Endothelial cell of umbilical vein (primary cell): ENCODE results near the gene ZSCAN29. TPM values are rescaled to one million over a fixed set of nuclear protein-coding genes. Genes with fewer than 3 reads are reported as not detected.
A peak's percentile ranks its signal among the peaks of the same experiment; 100 is the strongest.

Experiments used
- Bru-seq: library from RNA; stranded (reverse); fragments of 400-500 nt; gene quantifications from one replicate; lab custom pipeline; 2021; lab: Mats Ljungman, UMichigan
- BruChase-seq, 2 experiments: library from RNA; stranded (reverse); fragments of 400-500 nt; gene quantifications; one replicate each; lab custom pipeline; 2021; lab: Mats Ljungman, UMichigan
- BruUV-seq: library from RNA; stranded (reverse); fragments of 400-500 nt; replicated peaks from 2 replicates; lab custom pipeline; 2021; lab: Mats Ljungman, UMichigan
- CTCF ChIA-PET: fragments of 300-600, 350-600 bp; sonication (Branson Sonifier 250); formaldehyde crosslinking; loops from one replicate; lab custom pipeline; 2021; ENCODE audit warnings: antibody characterized with exemption, inconsistent platforms; lab: Charles Lee
- POLR2A ChIA-PET: fragments of 300-600, 350-600 bp; sonication (Branson Sonifier 250); formaldehyde crosslinking; loops from one replicate; lab custom pipeline; 2021; ENCODE audit warnings: antibody characterized with exemption, inconsistent platforms; lab: Charles Lee
- DNase-seq: peaks from one replicate; pipeline ENCODE4 v3.0.0-alpha.2; 2011; ENCODE audit warnings: low read depth, low spot score
- FAIRE-seq: peaks from 2 replicates; lab custom pipeline; 2011; peaks lifted over from hg19 to GRCh38; lab: Jason Lieb, UNC
- H2AFZ ChIP-seq: 2 replicates; pipeline ENCODE4 v1.6.0; 2012; ENCODE audit warnings: low read depth, low read length, control low read depth, inconsistent platforms
- H3K27ac ChIP-seq: 2 replicates; pipeline ENCODE4 v1.5.1; 2011; ENCODE audit warnings: low read depth, mild to moderate bottlenecking, control low read depth, low read length, moderate library complexity; ENCODE audit not compliant: insufficient read depth
- H3K27me3 ChIP-seq, 2 experiments: 2 replicates each; pipeline versions ENCODE4 v1.6.0 to v1.6.1; 2011; ENCODE audit warnings: low read length in 2 of 2, mixed read lengths in 1 of 2; ENCODE audit not compliant: control insufficient read depth in 2 of 2, insufficient read depth in 2 of 2
- H3K36me3 ChIP-seq, 2 experiments: 2 replicates in 1 of 2; 3 replicates in 1 of 2; pipeline ENCODE4 v1.5.1; 2011; ENCODE audit warnings: low read length in 2 of 2, mild to moderate bottlenecking in 1 of 2, moderate library complexity in 1 of 2; ENCODE audit not compliant: control insufficient read depth in 2 of 2, insufficient read depth in 2 of 2; ENCODE audit errors: extremely low read depth in 1 of 2
- H3K4me1 ChIP-seq: 3 replicates; pipeline ENCODE4 v1.5.1; 2011; ENCODE audit warnings: mild to moderate bottlenecking, low read length; ENCODE audit not compliant: control insufficient read depth, insufficient read depth; ENCODE audit errors: extremely low read depth
- H3K4me2 ChIP-seq: 2 replicates; pipeline ENCODE4 v1.6.1; 2011; ENCODE audit warnings: low read length, control low read depth, mixed read lengths; ENCODE audit not compliant: insufficient read depth
- H3K4me3 ChIP-seq, 3 experiments: fragments of 200-600 bp in 1 of 3; sonication (generic), shearing (Covaris generic) in 1 of 3; replicated peaks in 1 of 3; 2 replicates each; pipeline ENCODE4 v1.5.1; 2011 to 2016; ENCODE audit warnings: control low read depth in 3 of 3, low read length in 3 of 3, mild to moderate bottlenecking in 2 of 3, inconsistent platforms in 1 of 3, low read depth in 1 of 3, moderate library complexity in 1 of 3; ENCODE audit not compliant: insufficient read depth in 1 of 3
- H3K79me2 ChIP-seq: 2 replicates; pipeline ENCODE4 v1.6.0; 2012; ENCODE audit warnings: low read length, inconsistent platforms; ENCODE audit not compliant: control insufficient read depth, insufficient read depth
- H3K9ac ChIP-seq: replicated peaks from 2 replicates; pipeline ENCODE3; 2011; ENCODE audit warnings: low read length, control low read depth; ENCODE audit not compliant: insufficient read depth; ENCODE audit errors: extremely low read depth
- H3K9me1 ChIP-seq: replicated peaks from 3 replicates; pipeline ENCODE4 v1.6.0; 2011; ENCODE audit warnings: mild to moderate bottlenecking, low read length; ENCODE audit not compliant: control insufficient read depth, insufficient read depth; ENCODE audit errors: extremely low read depth
- H3K9me3 ChIP-seq: replicated peaks from 2 replicates; pipeline ENCODE4 v1.5.1; 2012; ENCODE audit warnings: low read length, inconsistent platforms; ENCODE audit not compliant: control insufficient read depth, insufficient read depth
- H4K20me1 ChIP-seq: replicated peaks from 2 replicates; pipeline ENCODE3; 2011; ENCODE audit warnings: mild to moderate bottlenecking, low read length; ENCODE audit not compliant: control insufficient read depth, insufficient read depth; ENCODE audit errors: extremely low read depth
- CTCF ChIP-seq, 2 donors: IDR thresholded peaks; 1 replicate in 1 of 2; 2 replicates in 1 of 2; pipeline ENCODE4 v1.5.1; 2011; ENCODE audit warnings: low read length in 2 of 2, mild to moderate bottlenecking in 2 of 2, moderate library complexity in 2 of 2, control low read depth in 1 of 2, inconsistent platforms in 1 of 2, low read depth in 1 of 2; ENCODE audit not compliant: insufficient read depth in 1 of 2; ENCODE audit errors: extremely low read depth in 1 of 2
- EZH2 ChIP-seq: IDR thresholded peaks from 2 replicates; pipeline ENCODE4 v1.6.1; 2012; ENCODE audit warnings: borderline replicate concordance, low read depth, mild to moderate bottlenecking, moderate library complexity, low read length, inconsistent platforms; ENCODE audit not compliant: severe bottlenecking
- FOS ChIP-seq: IDR thresholded peaks from 2 replicates; pipeline ENCODE4 v1.6.1; 2011; ENCODE audit warnings: mild to moderate bottlenecking, low read length, moderate library complexity, borderline replicate concordance; ENCODE audit not compliant: insufficient read depth
- JUN ChIP-seq: IDR thresholded peaks from 2 replicates; pipeline ENCODE4 v1.6.1; 2011; ENCODE audit warnings: borderline replicate concordance, low read depth; ENCODE audit not compliant: insufficient read length, insufficient read depth
- POLR2A ChIP-seq: IDR thresholded peaks from 2 replicates; pipeline ENCODE4 v1.6.1; 2012; ENCODE audit warnings: low read depth, mild to moderate bottlenecking, control low read depth, low read length
- POLR2AphosphoS5 ChIP-seq: IDR thresholded peaks from 2 replicates; pipeline ENCODE4 v1.6.1; 2012; ENCODE audit warnings: low read depth, mild to moderate bottlenecking, control low read depth, low read length, moderate library complexity; ENCODE audit not compliant: insufficient read depth
- dilution Hi-C: fragments of 300-500 bp; cut with MboI; formaldehyde crosslinking; loops from one replicate; pipeline ENCODE4 v1.15.0; 2019; ENCODE audit warnings: low sequenced_read_pairs; ENCODE audit not compliant: extremely low pct_ligation_motif_present
- intact Hi-C: fragments of 100-400 bp; cut with micrococcal nuclease; formaldehyde crosslinking; loops from one replicate; pipeline ENCODE4 v1.10.0; 2022
- long read RNA-seq: library from polyadenylated mRNA; stranded (forward); transcript quantifications from one replicate; pipeline ENCODE4 v2.0.0, GENCODE V29; 2021
- polyA minus RNA-seq, 3 experiments: library from RNA; depleted of rRNA, polyadenylated mRNA; stranded (reverse); fragments of >200 nt; gene quantifications; 1 replicate in 1 of 3; 2 replicates in 2 of 3; pipeline ENCODE4 v1.2.3, GENCODE V29; 2011
- polyA plus RNA-seq, 4 experiments: library from polyadenylated mRNA; depleted of rRNA in 3 of 4; stranded (reverse) in 3 of 4; unstranded in 1 of 4; fragments of >200 nt; gene quantifications; 2 replicates each; pipeline versions ENCODE4 v1.2.1 to v1.2.3, GENCODE V29; 2011 to 2012; ENCODE audit warnings: missing spikeins in 1 of 4
- total RNA-seq: library from RNA; stranded (reverse); gene quantifications from 2 replicates; pipeline ENCODE4 v1.2.3, GENCODE V29; 2021
- TF ChIP-seq, protein P1 (sequence below): IDR thresholded peaks from 2 replicates; pipeline ENCODE4 v1.6.1; 2011; ENCODE audit not compliant: insufficient read depth, insufficient read length

ZSCAN29 gene
- total RNA-seq, result 15.7 and 16.6 TPM in 2 replicates
- 2.9 and 3.7 TPM in 2 replicates for polyA plus RNA-seq
- polyA plus RNA-seq (2011; cell fraction: cytosol; rRNA removed), result 3.8 and 4.1 TPM in 2 replicates
- polyA plus RNA-seq (2011; cell fraction: nucleus; rRNA removed), result 9.3 and 9.7 TPM in 2 replicates
- 5.3 and 7.5 TPM in 2 replicates for polyA plus RNA-seq (2012)
- 3.8 and 7.5 TPM in 2 replicates for polyA minus RNA-seq
- polyA minus RNA-seq (2011; cell fraction: cytosol; rRNA and poly(A)+ RNA removed), result 11.8 TPM
- 5.7 and 6.1 TPM in 2 replicates for polyA minus RNA-seq (2011; cell fraction: nucleus; rRNA and poly(A)+ RNA removed)
- percentile 64 among the genes with signal in this experiment for Bru-seq, nascent RNA
- percentile 79 among the genes with signal in this experiment for BruChase-seq, experiment 1, labeled RNA remaining after a 6-hour chase
- BruChase-seq, experiment 2, labeled RNA remaining after a 2-hour chase, result percentile 76 among the genes with signal in this experiment
- long read RNA-seq, partial matches to known transcripts, result 1 of 9 reads
- long read RNA-seq, other reads (novel, unspliced or antisense), result 8 of 9 reads

DNA sequence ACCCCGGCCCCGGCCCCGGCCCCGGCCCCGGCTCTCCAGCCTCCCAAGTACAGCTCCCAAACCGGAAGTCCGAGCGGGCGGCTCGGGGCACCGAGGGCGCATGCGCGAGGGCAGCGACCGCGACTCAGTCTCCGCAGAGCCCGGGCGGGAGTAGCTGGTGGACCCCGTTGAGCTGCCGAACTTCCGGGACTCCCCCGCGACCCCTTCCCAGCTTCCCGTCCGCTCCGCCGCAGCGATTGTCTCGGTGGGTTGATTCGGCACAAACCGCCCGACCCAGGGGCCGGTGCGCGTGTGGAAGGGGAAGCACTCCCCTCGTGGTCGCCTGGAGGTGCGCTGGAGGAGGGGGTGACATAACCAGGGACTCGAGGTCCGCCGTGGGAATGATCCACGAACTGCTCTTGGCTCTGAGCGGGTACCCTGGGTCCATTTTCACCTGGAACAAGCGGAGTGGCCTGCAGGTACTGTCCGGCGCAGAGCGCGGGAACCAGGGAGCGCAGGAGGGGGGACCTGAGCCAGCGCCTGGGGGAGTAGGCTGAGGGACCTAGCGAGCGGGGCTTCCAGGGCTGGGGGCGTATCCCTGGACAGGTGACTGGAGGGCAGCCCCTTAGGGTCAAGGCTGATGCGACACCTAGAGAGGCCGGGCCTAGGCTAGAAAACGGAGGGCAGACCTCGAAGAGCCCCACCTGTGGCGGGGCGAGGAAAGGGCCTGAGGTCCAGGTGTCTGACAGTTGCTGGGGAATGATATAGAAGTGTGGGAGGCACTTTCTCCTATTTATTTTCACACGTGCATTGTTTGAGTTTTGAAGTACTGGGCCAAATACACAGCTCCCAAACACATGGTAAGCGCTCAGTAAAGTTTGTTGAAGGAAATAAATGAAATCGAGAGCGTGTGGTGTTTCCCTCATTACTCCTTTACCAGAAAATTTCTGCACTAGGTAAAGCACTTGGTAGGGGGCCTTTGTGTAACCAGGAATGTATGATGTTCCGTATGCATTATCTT, at the start of gene ZSCAN29, which contains the start of gene TUBGCP4:
Gene ZSCAN29, minus strand, starts transcription at position 69 of the 1,000 bp plus-strand sequence. CDS start 1,130 bp downstream, outside the sequence.
Gene TUBGCP4, plus strand, starts transcription at position 127 of the 1,000 bp plus-strand sequence. Its CDS starts 254 bp downstream, at position 381.
- H3K79me2 ChIP-seq, result peaks cover 20% of the 10 kb centered on the region
- no peak for TF ChIP-seq JUN
- TF ChIP-seq POLR2A, result peak; percentile 40
- TF ChIP-seq, protein P1, sequence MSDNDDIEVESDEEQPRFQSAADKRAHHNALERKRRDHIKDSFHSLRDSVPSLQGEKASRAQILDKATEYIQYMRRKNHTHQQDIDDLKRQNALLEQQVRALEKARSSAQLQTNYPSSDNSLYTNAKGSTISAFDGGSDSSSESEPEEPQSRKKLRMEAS, result no peak
- TF ChIP-seq CTCF (IDR thresholded peaks at IDR 0.05; ENCODE audit: extremely low read depth in 1 of 2, insufficient read depth in 1 of 2, low read depth in 1 of 2, low read length in 2 of 2), result peak; percentile 4 to 27
- no peak for TF ChIP-seq EZH2
- TF ChIP-seq POLR2AphosphoS5, result peak; percentile 62
- no peak for TF ChIP-seq FOS
- peak within 1 kb of the TSS; percentile 60 for H3K9ac ChIP-seq
- no TSS peak for BruUV-seq
- ChIA-PET CTCF (interaction anchor here (0.5 to 1.8 kb wide), 5 partner anchors 14 to 86 kb away, joined by 3 to 6 read pairs (median 4); no protein-coding TSS in a partner anchor), POLR2A (no interaction called here)
- no peaks in the 10 kb centered on the region for H3K9me1 ChIP-seq
- peaks cover 0 to 3% of the 10 kb centered on the region in 2 experiments for H3K36me3 ChIP-seq
- H3K27ac ChIP-seq, result peak within 1 kb of the TSS; percentile 48
- H2AFZ ChIP-seq, result peak within 1 kb of the TSS; percentile 99
- no peaks in the 10 kb centered on the region for H3K27me3 ChIP-seq
- FAIRE-seq, result peak; percentile 86
- dilution Hi-C loops (no loop called here), intact Hi-C loops (no loop called here)
- no peaks in the 10 kb centered on the region for H4K20me1 ChIP-seq
- H3K4me1 ChIP-seq, result peaks cover 18% of the 10 kb centered on the region
- no peaks in the 10 kb centered on the region for H3K9me3 ChIP-seq
- DNase-seq, result peak; percentile 81
- H3K4me3 ChIP-seq, result peak within 1 kb of the TSS; percentile 69 to 93 (median 86)
- peak within 1 kb of the TSS; percentile 97 for H3K4me2 ChIP-seq
